ENCODE measurements around the gene SCYGR5.
"Not testable (repeated sequence)": the region's sequence is repeated elsewhere in the genome, so short reads cannot be mapped to it uniquely, and the experiment has no call there.

Gene SCYGR5

DNA sequence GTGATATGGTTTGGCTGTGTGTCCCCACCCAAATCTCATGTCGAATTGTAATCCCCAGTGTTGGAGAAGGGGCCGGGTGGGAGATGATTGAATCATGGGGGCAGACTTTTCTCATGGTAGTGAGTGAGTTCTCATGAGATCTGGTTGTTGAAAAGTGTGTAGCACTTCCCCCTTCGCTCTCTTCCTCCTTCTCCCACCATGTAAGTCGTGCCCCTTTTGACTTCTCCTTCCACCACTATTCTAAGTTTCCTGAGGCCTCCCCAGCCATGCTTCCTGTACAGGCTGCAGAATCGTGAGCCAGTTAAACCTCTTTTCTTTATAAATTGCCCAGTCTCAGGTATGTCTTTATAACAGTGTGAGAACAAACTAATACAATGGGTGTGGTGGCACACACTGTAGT is 7.0 kb downstream of the SCYGR5 start:
- not testable (repeated sequence) for DNase-seq (ENCODE audit: low read depth)

- no peak for DNase-seq (ENCODE audit: low read depth)
These were observed 7.9 kb downstream of the SCYGR5 start for GRCh38 chr2:227674485-227674884.

DNA sequence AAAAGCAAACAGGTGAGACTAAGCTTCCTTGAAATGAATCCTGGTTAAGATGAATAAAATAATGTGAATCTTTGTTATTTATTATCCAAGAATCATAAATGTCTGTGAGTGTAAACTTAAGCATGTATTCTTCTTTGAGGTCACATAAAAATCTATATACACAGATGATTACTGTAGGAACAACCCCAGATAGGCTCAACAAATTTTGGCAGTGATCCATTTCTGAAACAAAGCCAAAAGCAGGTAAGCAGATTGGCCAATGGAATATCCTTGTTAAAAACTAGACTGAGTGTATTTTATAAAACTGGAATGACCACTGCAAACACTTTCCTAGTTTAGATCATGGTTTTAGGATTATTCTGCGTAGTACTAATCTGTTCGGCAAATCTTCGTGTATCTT is 11.3 kb downstream of the SCYGR5 start:
- DNase-seq (ENCODE audit: low read depth) = no peak

DNA sequence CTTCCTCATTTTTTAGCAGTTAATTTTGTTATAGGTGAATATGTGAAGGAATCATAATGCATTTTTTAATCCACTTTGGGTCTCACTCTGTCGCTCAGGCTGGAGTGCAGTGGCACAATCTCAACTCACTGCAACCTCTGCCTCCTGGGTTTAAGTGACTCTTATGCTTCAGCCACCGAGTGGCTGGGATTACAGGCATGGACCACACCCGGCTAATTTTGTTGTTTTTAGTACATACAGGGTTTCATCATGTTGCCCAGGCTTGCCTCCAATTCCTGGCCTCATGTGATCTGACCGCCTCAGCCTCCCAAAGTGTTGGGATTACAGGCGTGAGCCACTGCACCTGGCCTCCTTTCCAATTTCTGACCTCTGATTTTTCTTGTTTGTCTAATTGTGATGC is 17.7 kb downstream of the SCYGR5 start:
- DNase-seq (ENCODE audit: low read depth) = no peak

- no peak for DNase-seq (ENCODE audit: low read depth)
These were observed 20.6 kb downstream of the SCYGR5 start for GRCh38 chr2:227687189-227687588.

- no peak for DNase-seq (ENCODE audit: low read depth)
These were observed 30.5 kb downstream of the SCYGR5 start for GRCh38 chr2:227696990-227697679.

- DNase-seq (ENCODE audit: low read depth) = no peak
These were observed 35.0 kb downstream of the SCYGR5 start for GRCh38 chr2:227701556-227701955.

- no peak for DNase-seq (ENCODE audit: low read depth)
These were observed 36.7 kb downstream of the SCYGR5 start for GRCh38 chr2:227703280-227703732.

GRCh38 chr2:227703961-227704360 is 37.4 kb downstream of the SCYGR5 start:
- no peak for DNase-seq (ENCODE audit: low read depth)

- no peak for DNase-seq (ENCODE audit: low read depth)
These were observed 40.3 kb downstream of the SCYGR5 start for GRCh38 chr2:227706859-227707258.

DNA sequence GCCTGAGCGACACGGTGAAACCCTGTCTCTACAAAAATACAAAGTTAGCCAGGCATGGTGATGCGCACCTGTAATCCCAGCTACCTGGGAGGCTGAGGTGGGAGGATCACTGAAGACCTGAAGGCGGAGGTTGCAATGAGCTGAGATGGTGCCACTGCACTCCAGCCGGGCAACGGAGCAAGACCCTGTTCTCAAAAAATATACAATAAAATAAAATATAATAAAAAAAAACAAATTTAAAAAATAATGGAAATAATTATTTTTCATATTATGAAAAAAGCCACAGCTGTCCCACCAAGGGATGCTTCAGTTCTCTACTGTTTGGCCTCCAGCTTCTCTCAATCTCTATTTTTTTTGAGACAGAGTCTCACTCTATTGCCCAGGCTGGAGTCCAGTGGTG is 40.8 kb downstream of the SCYGR5 start:
- DNase-seq (ENCODE audit: low read depth) = no peak

GRCh38 chr2:227710986-227711385 is 44.4 kb downstream of the SCYGR5 start:
- no peak for DNase-seq (ENCODE audit: low read depth)

DNA sequence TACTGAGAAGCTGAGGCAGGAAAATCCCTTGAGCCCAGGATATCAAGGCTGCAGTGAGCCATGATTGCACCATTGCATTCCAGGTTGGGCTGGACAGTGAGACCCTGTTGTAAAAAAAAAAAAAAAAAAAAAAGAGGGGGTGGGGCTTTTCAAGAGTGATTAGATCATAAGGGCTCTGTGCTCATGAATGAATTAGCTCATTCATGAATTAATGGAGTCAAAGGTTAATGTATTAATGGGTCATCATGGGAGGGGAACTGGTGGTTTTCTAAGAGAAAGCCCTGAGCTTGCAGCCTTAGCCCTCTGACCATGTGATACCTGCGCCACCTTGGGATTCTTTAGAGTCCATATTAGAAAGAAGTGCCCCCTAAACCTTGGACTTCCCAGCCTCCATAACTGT is 46.7 kb downstream of the SCYGR5 start:
- no peak for DNase-seq (ENCODE audit: low read depth)

DNA sequence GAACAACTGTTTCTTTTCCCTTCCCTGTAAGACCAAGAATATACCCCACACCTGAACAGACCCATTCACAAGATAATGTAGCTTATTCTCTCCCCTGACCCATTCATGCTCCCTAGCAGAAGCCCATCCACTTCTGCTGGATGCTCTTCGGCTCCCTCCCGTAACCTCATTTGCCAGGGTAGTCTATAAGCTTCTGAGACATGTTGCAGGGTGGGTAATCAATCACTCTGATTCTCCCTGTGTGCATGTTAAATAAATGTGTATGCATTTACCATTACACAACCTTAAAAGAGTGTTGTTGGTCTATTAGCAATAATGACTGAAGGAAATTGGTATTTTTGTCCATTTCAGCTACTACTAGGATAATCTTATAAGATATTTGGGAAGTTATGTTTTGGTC is 49.9 kb downstream of the SCYGR5 start:
- DNase-seq (ENCODE audit: low read depth) = no peak
